ENCODE results near the gene TPRA1.

- TF ChIP-seq CTCF (IDR thresholded peaks at IDR 0.05; ENCODE audit: insufficient read depth, low read depth, low read length) (no peak), EZH2 (IDR thresholded peaks at IDR 0.05; ENCODE audit: insufficient read depth, low read length) (no peak)
Measured at GRCh38 chr3:127569160-127569559, 21.4 kb downstream of the TPRA1 start.

Measured in astrocyte (in vitro differentiated cells and primary cell).